NCI-H2196 treated with DMSO at 0.1 percent for 48 hours (cell line): ENCODE measurements around the gene RUNX3.

Experiments
- DNase-seq: peaks from one replicate; lab custom pipeline; 2025; ENCODE audit not compliant: unreplicated experiment; lab: John Stamatoyannopoulos, UW

Gene RUNX3

GRCh38 chr1:24931146-24931467, 1.0 kb upstream of the RUNX3 start:
- DNase-seq, result no peak

- peak; percentile 31 for DNase-seq
Observed at GRCh38 chr1:24929398-24930259, 447 bp downstream of the RUNX3 start.

- no peak for DNase-seq
Observed at GRCh38 chr1:24928689-24929397, 1.2 kb downstream of the RUNX3 start.

GRCh38 chr1:24927988-24928688, 1.9 kb downstream of the RUNX3 start:
- no peak for DNase-seq

GRCh38 chr1:24927473-24927872, 2.6 kb downstream of the RUNX3 start:
- DNase-seq, result no peak

GRCh38 chr1:24926563-24927249, 3.4 kb downstream of the RUNX3 start:
- no peak for DNase-seq

- DNase-seq, result no peak
Observed at GRCh38 chr1:24925963-24926362, 4.1 kb downstream of the RUNX3 start.

GRCh38 chr1:24925082-24925779, 4.8 kb downstream of the RUNX3 start:
- DNase-seq, result no peak

- no peak for DNase-seq
Observed at GRCh38 chr1:24923485-24924113, 6.5 kb downstream of the RUNX3 start.

- no peak for DNase-seq
Observed at GRCh38 chr1:24921938-24922662, 8.0 kb downstream of the RUNX3 start.

GRCh38 chr1:24921412-24921811, 8.7 kb downstream of the RUNX3 start:
- DNase-seq, result no peak

- no peak for DNase-seq
Observed at GRCh38 chr1:24920533-24920925, 9.5 kb downstream of the RUNX3 start.

- no peak for DNase-seq
Observed at GRCh38 chr1:24919791-24920532, 10.1 kb downstream of the RUNX3 start.

- DNase-seq, result no peak
Observed at GRCh38 chr1:24918995-24919605, 11.0 kb downstream of the RUNX3 start.

- DNase-seq, result no peak
Observed at GRCh38 chr1:24918370-24918769, 11.7 kb downstream of the RUNX3 start.

GRCh38 chr1:24917327-24918074, 12.6 kb downstream of the RUNX3 start:
- DNase-seq, result no peak

- DNase-seq, result no peak
Observed at GRCh38 chr1:24915816-24916602, 14.1 kb downstream of the RUNX3 start.
